ENCODE measurements around the gene CAMTA1.

The CAMTA1 gene

DNA sequence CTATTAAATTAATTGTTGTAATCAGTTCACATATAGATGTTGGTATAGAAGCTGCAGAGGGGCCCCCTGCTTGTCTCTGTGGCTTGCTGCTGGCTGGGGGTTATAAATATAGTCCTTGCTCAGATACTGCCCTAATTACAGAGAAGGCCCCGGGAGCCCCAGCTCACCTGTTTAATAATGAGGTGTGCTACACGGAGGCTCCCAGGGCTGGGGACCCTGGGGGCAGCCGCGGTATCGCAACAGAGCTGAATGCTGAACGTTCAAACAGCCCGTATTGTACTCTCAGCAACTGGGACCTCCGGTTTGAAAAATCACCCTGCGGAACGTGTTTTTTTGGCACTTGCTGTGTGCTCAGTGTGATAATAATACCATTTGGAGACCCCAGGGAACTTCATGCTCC is 309.3 kb downstream of the CAMTA1 start:
- DNase-seq, result no peak

DNA sequence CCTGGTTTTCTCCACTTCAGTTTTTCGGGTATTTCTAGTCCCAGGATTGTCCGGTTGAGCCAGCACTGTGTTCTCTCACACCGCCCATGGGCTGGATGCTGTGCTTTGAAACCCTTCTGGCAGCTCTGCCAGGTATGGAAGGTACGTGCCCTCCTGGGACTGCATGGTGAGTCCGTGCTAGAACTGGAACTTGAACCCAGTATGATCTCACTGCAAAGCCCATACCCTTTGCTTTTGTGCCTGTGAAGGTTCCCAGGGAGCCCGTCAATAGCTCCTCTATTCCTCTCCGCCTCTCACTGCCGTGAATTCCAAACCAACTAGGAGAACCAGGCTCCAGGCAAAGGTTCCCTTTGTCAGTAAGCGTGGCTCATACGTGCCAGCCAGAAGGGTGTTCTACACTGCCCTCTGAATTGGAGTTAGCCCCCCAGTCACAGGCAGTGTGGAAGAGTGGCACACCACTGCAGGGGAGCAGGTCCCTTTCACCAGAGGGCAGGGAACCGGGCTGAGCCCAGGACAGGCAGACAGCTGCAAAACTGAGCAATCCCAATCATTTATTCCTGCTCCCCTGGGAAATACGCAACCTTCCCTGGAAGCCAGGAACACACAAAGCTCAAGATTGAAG is 310.2 kb downstream of the CAMTA1 start:
- no peak for DNase-seq

- DNase-seq, result no peak
These were observed 312.8 kb downstream of the CAMTA1 start for GRCh38 chr1:7097938-7098592.

GRCh38 chr1:7098641-7099040 is 313.4 kb downstream of the CAMTA1 start:
- DNase-seq, result no peak

GRCh38 chr1:7100479-7100878 is 315.2 kb downstream of the CAMTA1 start:
- no peak for DNase-seq

DNA sequence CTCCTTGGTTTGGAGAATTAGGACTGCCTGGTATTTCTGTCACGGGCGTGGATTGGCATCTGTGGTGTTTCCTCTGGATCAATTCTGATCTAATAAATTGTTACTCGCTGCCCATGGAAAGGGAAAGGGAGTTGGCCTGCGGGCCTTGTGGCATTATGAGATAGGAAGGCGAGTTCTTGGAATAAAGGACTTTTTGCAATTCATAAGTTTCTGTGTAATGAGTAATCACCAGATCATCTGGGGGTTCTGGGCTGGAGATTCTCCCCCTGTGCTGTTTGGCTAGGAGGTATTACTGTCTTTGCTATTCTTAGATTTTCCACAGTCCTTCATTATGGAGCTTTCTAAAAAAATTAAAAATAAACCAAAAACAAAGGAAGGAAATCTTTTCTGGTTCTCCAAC is 315.9 kb downstream of the CAMTA1 start:
- no peak for DNase-seq

GRCh38 chr1:7103361-7103782 is 318.1 kb downstream of the CAMTA1 start:
- DNase-seq, result no peak

DNA sequence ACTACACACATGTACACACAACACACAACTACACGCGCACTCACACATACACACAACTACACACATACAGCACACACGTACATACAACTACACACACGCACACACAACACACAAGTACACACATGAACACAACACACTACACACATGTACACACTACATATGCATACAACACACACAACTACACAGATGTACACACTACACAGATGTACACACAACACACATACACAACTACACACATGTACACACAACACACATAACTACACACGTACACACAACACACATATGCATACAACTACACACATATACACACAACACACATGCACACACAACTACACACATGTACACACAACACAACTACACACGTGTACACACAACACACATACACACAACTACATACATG is 318.6 kb downstream of the CAMTA1 start:
- no peak for DNase-seq

DNA sequence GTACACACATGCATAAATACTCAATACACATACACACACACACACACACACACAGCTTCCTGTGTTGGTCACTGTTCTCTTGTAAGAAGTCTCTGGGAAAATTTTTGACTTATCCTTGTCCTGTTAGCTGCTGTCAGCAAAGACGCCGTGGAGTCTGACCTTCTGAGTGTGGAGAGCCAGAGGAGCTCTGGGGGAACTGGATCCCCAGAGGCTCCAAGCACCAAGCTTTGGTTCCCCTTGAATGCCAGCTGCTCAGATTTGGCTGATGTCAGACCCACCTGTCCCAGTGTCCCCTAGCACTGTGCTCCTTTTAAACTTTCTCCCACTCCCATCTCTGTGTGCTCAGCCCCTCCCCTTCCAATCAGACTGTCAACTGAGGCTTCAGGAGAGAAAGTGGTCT is 319.1 kb downstream of the CAMTA1 start:
- no peak for DNase-seq

DNA sequence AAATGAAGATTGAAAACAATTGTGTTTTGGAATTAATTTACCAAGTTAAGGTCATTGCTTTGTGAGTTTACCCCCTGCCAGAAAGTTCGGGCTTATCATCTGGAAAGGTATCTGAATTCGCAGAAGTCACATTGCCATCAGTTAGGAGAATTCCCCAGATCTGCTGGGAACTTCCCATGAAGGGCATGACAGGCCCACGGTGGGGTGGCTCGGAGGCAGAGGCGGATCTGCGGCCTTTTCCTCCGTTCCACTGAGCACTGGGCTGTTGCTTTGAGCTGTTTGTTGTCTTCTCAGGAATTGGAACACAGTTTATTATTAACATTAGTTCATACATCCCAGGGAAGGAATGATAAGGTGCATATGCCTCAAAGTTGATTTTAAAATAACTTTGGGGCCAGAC is 320.0 kb downstream of the CAMTA1 start:
- DNase-seq, result no peak

DNA sequence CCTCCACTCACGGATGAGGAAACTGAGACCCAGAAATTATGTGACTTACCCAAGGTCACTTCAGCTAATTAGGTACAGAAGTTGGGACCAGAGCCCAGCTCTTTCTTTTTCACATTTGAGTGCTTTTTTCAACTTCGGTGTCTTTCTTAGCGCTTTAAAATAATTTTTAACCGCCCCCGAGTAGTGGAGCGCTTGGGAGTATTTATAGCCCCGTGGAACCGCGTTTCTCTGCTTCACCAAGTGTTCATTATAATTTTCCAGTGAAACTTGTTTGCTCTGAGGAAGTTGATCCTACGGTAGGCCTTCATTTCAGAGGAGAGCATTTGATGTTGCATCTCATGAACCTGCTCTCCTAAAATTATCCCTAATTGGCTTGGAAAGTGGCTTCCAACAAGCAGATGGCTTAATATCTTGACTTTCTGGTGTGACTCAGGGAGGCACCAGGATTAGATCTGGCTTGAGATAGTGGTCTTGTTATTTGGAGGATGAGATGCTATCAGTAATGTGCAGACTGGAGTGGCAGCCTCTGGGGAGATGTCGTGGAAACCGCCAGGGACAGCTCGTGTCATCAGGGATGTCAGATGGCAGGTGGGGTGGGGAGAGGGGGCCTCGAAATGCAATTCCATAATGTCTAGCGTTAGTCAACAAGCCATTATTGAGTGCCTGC is 321.3 kb downstream of the CAMTA1 start:
- DNase-seq, result no peak

GRCh38 chr1:7107109-7107830 is 322.0 kb downstream of the CAMTA1 start:
- DNase-seq, result no peak

- no peak for DNase-seq
These were observed 323.0 kb downstream of the CAMTA1 start for GRCh38 chr1:7108251-7108650.

DNA sequence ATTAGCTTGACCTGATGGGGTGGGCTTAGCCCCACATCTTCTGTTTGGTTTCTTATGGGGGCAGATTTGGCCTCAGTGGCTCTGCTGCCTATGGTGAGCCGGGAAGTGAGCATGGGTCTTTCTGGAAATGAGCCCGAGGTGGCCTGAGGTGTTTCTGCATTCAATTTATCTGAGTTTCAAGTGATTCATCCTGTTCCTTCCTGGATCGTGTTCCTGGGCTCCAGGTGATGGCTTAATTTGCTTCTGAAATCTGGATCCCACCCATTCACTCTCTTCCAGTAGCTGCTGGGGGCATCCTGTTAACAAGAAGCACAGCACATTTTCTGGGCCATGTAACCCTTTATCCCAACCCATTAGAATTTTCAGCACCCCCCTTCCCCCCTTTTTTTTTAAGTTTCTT is 324.6 kb downstream of the CAMTA1 start:
- no peak for DNase-seq

DNA sequence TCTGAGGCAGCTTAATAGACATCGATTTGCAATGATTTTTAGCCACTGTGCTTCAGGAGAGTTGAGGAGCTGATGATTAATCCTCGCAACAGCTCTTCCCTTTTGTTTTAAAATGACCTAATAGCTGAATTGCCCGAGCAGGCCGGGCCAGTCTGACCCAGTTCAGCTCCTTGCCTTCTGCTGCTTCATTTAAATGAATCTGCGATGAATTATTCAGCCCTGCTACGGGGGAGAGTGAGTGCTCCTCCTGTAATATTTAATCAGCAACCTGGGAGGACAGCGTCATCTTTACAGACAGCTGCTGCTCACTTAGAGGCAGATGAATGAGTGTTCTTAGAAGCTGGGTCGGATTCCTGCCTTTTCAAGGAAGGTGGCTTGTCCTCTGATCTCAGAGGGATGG is 325.1 kb downstream of the CAMTA1 start:
- DNase-seq, result no peak

DNA sequence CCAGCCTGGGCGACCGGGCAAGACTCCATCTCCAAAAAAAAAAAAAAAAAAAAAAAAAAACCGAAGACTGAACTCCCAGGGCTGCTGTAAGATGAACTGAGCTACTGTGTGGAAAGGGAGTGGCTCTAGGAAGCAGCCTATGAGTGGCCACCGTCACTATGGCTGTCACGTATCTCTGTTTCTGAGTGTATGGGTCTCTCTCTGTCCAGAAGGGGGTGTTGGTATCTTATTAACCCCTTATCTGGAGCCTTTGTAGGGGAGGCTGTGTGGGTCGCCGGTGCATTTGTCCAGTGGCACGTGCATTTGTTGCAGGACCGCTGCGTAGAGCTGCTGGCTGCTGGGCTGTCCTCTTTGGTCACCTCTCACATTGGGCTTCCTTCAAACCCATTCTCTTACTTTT is 326.6 kb downstream of the CAMTA1 start:
- DNase-seq, result no peak

- DNase-seq, result no peak
These were observed 327.9 kb downstream of the CAMTA1 start for GRCh38 chr1:7113136-7113535.

GRCh38 chr1:7113822-7114221 is 328.6 kb downstream of the CAMTA1 start:
- no peak for DNase-seq

DNA sequence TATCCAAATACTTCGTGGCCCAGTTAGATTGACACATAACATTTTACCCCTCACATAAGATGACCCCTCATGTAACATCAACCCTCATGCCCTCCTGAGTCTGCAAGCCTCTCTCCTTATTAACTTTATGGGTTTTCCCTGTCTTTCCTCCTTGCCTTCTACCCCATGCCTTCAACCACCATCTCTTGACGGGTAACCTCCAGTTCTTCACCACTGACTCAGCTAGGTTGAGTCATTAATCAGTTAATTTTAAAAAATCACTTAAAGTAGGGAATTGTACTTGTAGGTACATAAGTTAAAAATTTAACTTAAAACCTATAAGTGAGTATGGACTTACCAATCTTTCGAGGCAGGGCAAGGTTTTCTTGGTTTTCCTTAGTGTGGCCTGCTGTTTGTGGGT is 330.7 kb downstream of the CAMTA1 start:
- DNase-seq, result no peak

GRCh38 chr1:7117399-7118281 is 332.4 kb downstream of the CAMTA1 start:
- no peak for DNase-seq

GRCh38 chr1:7119156-7119555 is 333.9 kb downstream of the CAMTA1 start:
- no peak for DNase-seq

DNA sequence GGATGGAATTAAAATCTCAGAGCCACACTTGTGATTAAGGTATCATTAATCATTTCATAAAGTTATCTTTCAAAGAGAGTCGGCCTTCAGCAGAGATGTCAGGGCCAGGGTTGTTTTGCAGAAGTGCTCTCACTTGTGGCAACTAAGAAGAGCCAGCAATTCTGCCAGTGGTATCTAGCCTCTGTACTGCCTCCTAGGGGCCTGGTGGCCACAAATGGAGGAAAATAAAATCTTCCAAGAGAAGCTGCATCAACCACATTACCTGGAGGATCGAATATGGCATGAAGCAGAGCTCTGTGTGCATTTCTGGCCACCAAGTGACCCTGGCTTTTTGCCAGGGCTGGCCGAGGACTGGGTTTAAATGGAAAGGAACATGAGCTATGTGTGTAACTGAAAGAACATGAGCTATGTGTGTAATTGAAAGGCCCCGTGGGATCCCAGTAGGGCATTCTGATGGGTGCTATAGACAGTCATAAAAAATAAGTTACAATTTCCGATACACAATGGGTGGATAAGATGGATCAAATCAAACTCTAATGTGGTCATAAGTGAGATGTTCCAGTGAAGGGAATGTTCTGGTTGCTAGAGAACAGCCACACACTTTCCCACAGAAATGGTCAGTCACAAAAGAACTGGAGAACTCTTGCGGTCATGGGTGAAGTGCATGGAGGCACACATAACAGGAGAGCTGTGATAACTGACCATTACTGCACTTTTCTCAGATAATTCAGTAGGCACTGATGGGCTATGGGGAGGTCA is 335.8 kb downstream of the CAMTA1 start:
- no peak for DNase-seq
